Measurements from ENCODE around the gene RPH3AL. TPM values are rescaled to one million over a fixed set of nuclear protein-coding genes. Genes with fewer than 3 reads are reported as not detected.
A peak's percentile ranks its signal among the peaks of the same experiment; 100 is the strongest.

Gene RPH3AL
- total RNA-seq, 1 experiment from 2014 or later = 3.0 TPM

- no peaks in the 10 kb centered on the region for H3K9me3 ChIP-seq (ENCODE audit: control insufficient read depth, low read depth, low read length)
- no peak overlapping the region for H3K14ac ChIP-seq (ENCODE audit: insufficient read depth, low read length)
- no peak overlapping the region for H2BK12ac ChIP-seq (ENCODE audit: insufficient read length, low read depth, low read length)
- no peak overlapping the region for H3K18ac ChIP-seq (ENCODE audit: insufficient read length, low read depth, low read length)
- TF ChIP-seq, protein P1, sequence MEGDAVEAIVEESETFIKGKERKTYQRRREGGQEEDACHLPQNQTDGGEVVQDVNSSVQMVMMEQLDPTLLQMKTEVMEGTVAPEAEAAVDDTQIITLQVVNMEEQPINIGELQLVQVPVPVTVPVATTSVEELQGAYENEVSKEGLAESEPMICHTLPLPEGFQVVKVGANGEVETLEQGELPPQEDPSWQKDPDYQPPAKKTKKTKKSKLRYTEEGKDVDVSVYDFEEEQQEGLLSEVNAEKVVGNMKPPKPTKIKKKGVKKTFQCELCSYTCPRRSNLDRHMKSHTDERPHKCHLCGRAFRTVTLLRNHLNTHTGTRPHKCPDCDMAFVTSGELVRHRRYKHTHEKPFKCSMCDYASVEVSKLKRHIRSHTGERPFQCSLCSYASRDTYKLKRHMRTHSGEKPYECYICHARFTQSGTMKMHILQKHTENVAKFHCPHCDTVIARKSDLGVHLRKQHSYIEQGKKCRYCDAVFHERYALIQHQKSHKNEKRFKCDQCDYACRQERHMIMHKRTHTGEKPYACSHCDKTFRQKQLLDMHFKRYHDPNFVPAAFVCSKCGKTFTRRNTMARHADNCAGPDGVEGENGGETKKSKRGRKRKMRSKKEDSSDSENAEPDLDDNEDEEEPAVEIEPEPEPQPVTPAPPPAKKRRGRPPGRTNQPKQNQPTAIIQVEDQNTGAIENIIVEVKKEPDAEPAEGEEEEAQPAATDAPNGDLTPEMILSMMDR (conservative IDR thresholded peaks at IDR 0.05) = no peak
- Mint-ChIP-seq H3K27me3 (ENCODE audit: low read depth) (peaks cover 69% of the 10 kb centered on the region), H3K27ac (no peak overlapping the region), H3K36me3 (ENCODE audit: insufficient read depth in 1 of 3, low read depth in 3 of 3) (no peaks in the 10 kb centered on the region; a peak in 1 of 7 replicates), H3K4me3 (peak overlapping the region; percentile 55 to 75), H3K9me3 (no peaks in the 10 kb centered on the region; a peak in 1 of 5 replicates), H3K4me1 (peaks cover 13 to 15% of the 10 kb centered on the region in 2 experiments)
- H3K4me1 ChIP-seq (ENCODE audit: insufficient read depth, low read length) = no peaks in the 10 kb centered on the region
- H3K27me3 ChIP-seq (ENCODE audit: insufficient read depth, low read length) = peaks cover 11% of the 10 kb centered on the region; the same call in 1 of the 2 replicates
- no peak overlapping the region for H2AK5ac ChIP-seq (ENCODE audit: insufficient read length, low read length)
- H2BK120ac ChIP-seq (ENCODE audit: low read depth, low read length, poor library complexity, severe bottlenecking) = no peak overlapping the region
- H3K79me2 ChIP-seq (ENCODE audit: insufficient read depth, low read length) = no peaks in the 10 kb centered on the region
- no peak overlapping the region for H2BK15ac ChIP-seq (ENCODE audit: low read depth, low read length)
- no peak overlapping the region for H4K91ac ChIP-seq (ENCODE audit: insufficient read length, low read depth, low read length)
- H3K4ac ChIP-seq (ENCODE audit: low read depth, low read length) = no peak overlapping the region
- H4K5ac ChIP-seq (ENCODE audit: insufficient read length, low read depth, low read length) = no peak overlapping the region
- no peak overlapping the region for H3K56ac ChIP-seq (ENCODE audit: insufficient read length, low read depth, low read length)
- H3K27ac ChIP-seq (ENCODE audit: insufficient read length, low read depth, low read length) = no peak overlapping the region
- H3K23ac ChIP-seq (ENCODE audit: insufficient read length, low read depth, low read length) = no peak overlapping the region
- no peak overlapping the region for H2BK20ac ChIP-seq (ENCODE audit: low read depth, low read length, poor library complexity, severe bottlenecking)
- H3K9ac ChIP-seq (ENCODE audit: extremely low read depth, insufficient read length, low read length) = no peak overlapping the region
- no peak overlapping the region for H2AFZ ChIP-seq (ENCODE audit: low read length)
- H3K79me1 ChIP-seq (ENCODE audit: insufficient read depth, low read depth, low read length, poor library complexity, severe bottlenecking) = no peaks in the 10 kb centered on the region
- no CpG with 5 or more reads among the region's 32 CpGs for WGBS (ENCODE audit: extremely low coverage, insufficient read length, low lambda C conversion rate)
- peak overlapping the region; percentile 51 for H3K4me2 ChIP-seq (ENCODE audit: insufficient read depth, insufficient read length, low read length)
- DNase-seq = peak; percentile 55
- H2BK5ac ChIP-seq (ENCODE audit: insufficient read length, low read length) = no peak overlapping the region
- H3T11ph ChIP-seq (ENCODE audit: low read length) = no peak overlapping the region
- no peaks in the 10 kb centered on the region for H4K20me1 ChIP-seq (ENCODE audit: control insufficient read depth, insufficient read depth, insufficient read length)
- H3K23me2 ChIP-seq (ENCODE audit: insufficient read length, low read depth, low read length, poor library complexity, severe bottlenecking) = peaks cover 4% of the 10 kb centered on the region
- no peak overlapping the region for H4K8ac ChIP-seq (replicated peaks; ENCODE audit: insufficient read length, low read depth, low read length)
These were observed 172.7 kb downstream of the RPH3AL start for GRCh38 chr17:179781-180380.

Data from H9 (cell line).